ENCODE results near the gene ACBD4.
"Not testable (repeated sequence)": the region's sequence is repeated elsewhere in the genome, so short reads cannot be mapped to it uniquely, and the experiment has no call there.

Gene ACBD4

GRCh38 chr17:45117848-45118646, 17.4 kb upstream of the ACBD4 start:
- DNase-seq (ENCODE audit: extremely low read depth in 1 of 2, low read depth in 1 of 2), result no peak

GRCh38 chr17:45118691-45119090, 16.8 kb upstream of the ACBD4 start:
- no peak for DNase-seq (ENCODE audit: extremely low read depth in 1 of 2, low read depth in 1 of 2)

- no peak for DNase-seq (ENCODE audit: extremely low read depth in 1 of 2, low read depth in 1 of 2)
Observed at GRCh38 chr17:45119964-45120363, 15.5 kb upstream of the ACBD4 start.

GRCh38 chr17:45120558-45120957, 14.9 kb upstream of the ACBD4 start:
- no peak for DNase-seq (ENCODE audit: extremely low read depth in 1 of 2, low read depth in 1 of 2)

- DNase-seq (ENCODE audit: extremely low read depth in 1 of 2, low read depth in 1 of 2), result no peak
Observed at GRCh38 chr17:45121055-45121454, 14.4 kb upstream of the ACBD4 start.

GRCh38 chr17:45123076-45123770, 12.3 kb upstream of the ACBD4 start:
- DNase-seq (ENCODE audit: extremely low read depth in 1 of 2, low read depth in 1 of 2), result no peak

- DNase-seq (ENCODE audit: extremely low read depth in 1 of 2, low read depth in 1 of 2), result no peak
Observed at GRCh38 chr17:45123930-45124796, 11.3 kb upstream of the ACBD4 start.

GRCh38 chr17:45124797-45125122, 10.7 kb upstream of the ACBD4 start:
- DNase-seq (ENCODE audit: extremely low read depth in 1 of 2, low read depth in 1 of 2), result not testable (repeated sequence)

GRCh38 chr17:45125509-45125908, 10.0 kb upstream of the ACBD4 start:
- DNase-seq (ENCODE audit: extremely low read depth in 1 of 2, low read depth in 1 of 2), result no peak

- DNase-seq (ENCODE audit: extremely low read depth in 1 of 2, low read depth in 1 of 2), result no peak
Observed at GRCh38 chr17:45127207-45127547, 8.3 kb upstream of the ACBD4 start.

GRCh38 chr17:45127548-45128300, 7.8 kb upstream of the ACBD4 start:
- DNase-seq (ENCODE audit: extremely low read depth in 1 of 2, low read depth in 1 of 2), result no peak

GRCh38 chr17:45128331-45128730, 7.2 kb upstream of the ACBD4 start:
- DNase-seq (ENCODE audit: extremely low read depth in 1 of 2, low read depth in 1 of 2), result no peak

GRCh38 chr17:45128989-45129388, 6.5 kb upstream of the ACBD4 start:
- no peak for DNase-seq (ENCODE audit: extremely low read depth in 1 of 2, low read depth in 1 of 2)

- DNase-seq (ENCODE audit: extremely low read depth in 1 of 2, low read depth in 1 of 2), result no peak
Observed at GRCh38 chr17:45129426-45129939, 6.0 kb upstream of the ACBD4 start.

GRCh38 chr17:45129940-45130680, 5.4 kb upstream of the ACBD4 start:
- DNase-seq (ENCODE audit: extremely low read depth in 1 of 2, low read depth in 1 of 2), result no peak

GRCh38 chr17:45130681-45131615, 4.5 kb upstream of the ACBD4 start:
- DNase-seq (ENCODE audit: extremely low read depth in 1 of 2, low read depth in 1 of 2), result no peak

GRCh38 chr17:45131616-45132319, 3.7 kb upstream of the ACBD4 start:
- peak in 1 of 2 donors; percentile 37 for DNase-seq (ENCODE audit: extremely low read depth in 1 of 2, low read depth in 1 of 2)

GRCh38 chr17:45132320-45132571, 3.2 kb upstream of the ACBD4 start, which contains the start of gene PLCD3:
TSS of gene PLCD3 (minus strand) at chr17:45132515. CDS start at chr17:45132410, 105 bp downstream.
- no peak for DNase-seq (ENCODE audit: extremely low read depth in 1 of 2, low read depth in 1 of 2)
